Measurements from ENCODE around the gene RFC1. TPM values are rescaled to one million over a fixed set of nuclear protein-coding genes. Genes with fewer than 3 reads are reported as not detected.

The RFC1 gene
- total and polyA plus RNA-seq, 9 of the 15 experiments (the other 6 are each of a cell fraction or from before 2014, with no cell fraction given), result 16.8 to 85.6 (median 45.2) TPM

GRCh38 chr4:39280770-39281169 is 85.4 kb downstream of the RFC1 start:
- H3K79me2 ChIP-seq (ENCODE audit: control insufficient read depth, insufficient read depth, low read length), result no peaks in the 10 kb centered on the region
- DNase-seq (ENCODE audit: extremely low read depth in 1 of 4, low spot score in 3 of 4) (no peak), FAIRE-seq (no peak), ATAC-seq (no peak)
- in situ Hi-C loops (cut with MboI), result no loop called here
- intact Hi-C loops (cut with micrococcal nuclease), result no loop called here
- TF ChIP-seq ZNF780A (CRISPR knock-in tag; IDR thresholded peaks at IDR 0.05), result no peak
- TF ChIP-seq C11orf30 (IDR thresholded peaks at IDR 0.05; ENCODE audit: low read depth), result peak; percentile 68
- no peak for TF ChIP-seq NCOA4 (IDR thresholded peaks at IDR 0.05; ENCODE audit: partially characterized antibody)
- no peak for TF ChIP-seq CREB5 (CRISPR knock-in tag; IDR thresholded peaks at IDR 0.05)
- TF ChIP-seq PCBP2 (IDR thresholded peaks at IDR 0.05; ENCODE audit: low read depth, low read length, poor library complexity, severe bottlenecking), result no peak
- TF ChIP-seq MAFG (tag; conservative IDR thresholded peaks at IDR 0.05), result 0 out of 2 replicates have a peak, but pooled peaks have one; percentile 34
- TF ChIP-seq ZNF408 (CRISPR knock-in tag; IDR thresholded peaks at IDR 0.05; ENCODE audit: low read depth), result no peak
- no peak for TF ChIP-seq KHSRP (IDR thresholded peaks at IDR 0.05)
- no peak for TF ChIP-seq CHCHD3 (CRISPR knock-in tag; IDR thresholded peaks at IDR 0.05)
- TF ChIP-seq, protein P1, sequence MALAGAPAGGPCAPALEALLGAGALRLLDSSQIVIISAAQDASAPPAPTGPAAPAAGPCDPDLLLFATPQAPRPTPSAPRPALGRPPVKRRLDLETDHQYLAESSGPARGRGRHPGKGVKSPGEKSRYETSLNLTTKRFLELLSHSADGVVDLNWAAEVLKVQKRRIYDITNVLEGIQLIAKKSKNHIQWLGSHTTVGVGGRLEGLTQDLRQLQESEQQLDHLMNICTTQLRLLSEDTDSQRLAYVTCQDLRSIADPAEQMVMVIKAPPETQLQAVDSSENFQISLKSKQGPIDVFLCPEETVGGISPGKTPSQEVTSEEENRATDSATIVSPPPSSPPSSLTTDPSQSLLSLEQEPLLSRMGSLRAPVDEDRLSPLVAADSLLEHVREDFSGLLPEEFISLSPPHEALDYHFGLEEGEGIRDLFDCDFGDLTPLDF (CRISPR knock-in tag; IDR thresholded peaks at IDR 0.05), result no peak
- TF ChIP-seq ZNF316 (IDR thresholded peaks at IDR 0.05), result peak; percentile 76
- TF ChIP-seq MAFF (IDR thresholded peaks at IDR 0.05; ENCODE audit: low read length), result peak; percentile 27; the same call in 1 of the 2 replicates
- no peak for TF ChIP-seq RBBP5 (IDR thresholded peaks at IDR 0.05; ENCODE audit: borderline replicate concordance, insufficient read depth, low read length, poor library complexity, severe bottlenecking)
- no peak for TF ChIP-seq BRF1 (IDR thresholded peaks at IDR 0.05; ENCODE audit: borderline replicate concordance, extremely low read depth, insufficient read length)
- H3K4me1 ChIP-seq (replicated peaks in 1 of 2; ENCODE audit: control insufficient read depth in 2 of 2, insufficient read depth in 2 of 2, low read length in 2 of 2), result no peaks in the 10 kb centered on the region; a peak in 1 of 5 replicates
- no peak overlapping the region for H3K9ac ChIP-seq (ENCODE audit: insufficient read depth in 1 of 2, low read depth in 2 of 2, low read length in 2 of 2)
- H3K4me3 ChIP-seq, result no peak overlapping the region
- H2AFZ ChIP-seq (ENCODE audit: low read depth, low read length), result no peak overlapping the region
- no peak overlapping the region for H3K4me2 ChIP-seq (ENCODE audit: insufficient read depth, low read length)
- no TSS peak for BruUV-seq (replicated peaks)
- H3K9me1 ChIP-seq (ENCODE audit: control insufficient read depth, insufficient read depth, low read length), result no peaks in the 10 kb centered on the region
- H4K20me1 ChIP-seq (replicated peaks; ENCODE audit: control insufficient read depth, insufficient read depth, low read length), result no peaks in the 10 kb centered on the region
- H3K36me3 ChIP-seq (ENCODE audit: control insufficient read depth, insufficient read depth, low read length), result no peaks in the 10 kb centered on the region
- ChIA-PET POLR2A (interaction anchor here (0.9 kb wide), 1 partner anchor 42 kb away, joined by 3 read pairs; no protein-coding TSS in a partner anchor), CTCF (ENCODE audit: low intra/inter-chr PET ratio) (no interaction called here)
- H3K27me3 ChIP-seq (ENCODE audit: control insufficient read depth in 2 of 2, insufficient read depth in 2 of 2, low read length in 2 of 2), result no peaks in the 10 kb centered on the region
- no peak overlapping the region for H3K27ac ChIP-seq (ENCODE audit: extremely low read depth, low read depth, low read length)
- H3K9me3 ChIP-seq (replicated peaks; ENCODE audit: control insufficient read depth, insufficient read depth, low read depth, low read length), result no peaks in the 10 kb centered on the region
- 63% methylated on average over 2 of the region's 2 CpGs for WGBS (ENCODE audit: insufficient coverage, low coverage, missing lambda C conversion rate)
